G401.6 (cell line): Measurements from ENCODE around the gene LAMA2.
"Not testable (repeated sequence)": the region's sequence is repeated elsewhere in the genome, so short reads cannot be mapped to it uniquely, and the experiment has no call there.

Source experiments
- FAIRE-seq: peaks from 2 replicates; lab custom pipeline; 2012; peaks lifted over from hg19 to GRCh38; lab: Jason Lieb, UNC

LAMA2 gene

GRCh38 chr6:129130959-129131681 is 248.2 kb downstream of the LAMA2 start:
- no peak for FAIRE-seq

- FAIRE-seq: no peak
Observed at GRCh38 chr6:129133770-129134192, 250.8 kb downstream of the LAMA2 start.

- no peak for FAIRE-seq
Observed at GRCh38 chr6:129134535-129134934, 251.6 kb downstream of the LAMA2 start.

- FAIRE-seq: no peak
Observed at GRCh38 chr6:129135451-129135850, 252.5 kb downstream of the LAMA2 start.

- no peak for FAIRE-seq
Observed at GRCh38 chr6:129136751-129137150, 253.8 kb downstream of the LAMA2 start.

- no peak for FAIRE-seq
Observed at GRCh38 chr6:129138739-129139405, 255.9 kb downstream of the LAMA2 start.

GRCh38 chr6:129140526-129140925 is 257.6 kb downstream of the LAMA2 start:
- no peak for FAIRE-seq

GRCh38 chr6:129141499-129141898 is 258.6 kb downstream of the LAMA2 start:
- FAIRE-seq: no peak

- no peak for FAIRE-seq
Observed at GRCh38 chr6:129146902-129147301, 264.0 kb downstream of the LAMA2 start.

- no peak for FAIRE-seq
Observed at GRCh38 chr6:129150507-129150906, 267.6 kb downstream of the LAMA2 start.

GRCh38 chr6:129153257-129153656 is 270.3 kb downstream of the LAMA2 start:
- FAIRE-seq: no peak

GRCh38 chr6:129159242-129159641 is 276.3 kb downstream of the LAMA2 start:
- not testable (repeated sequence) for FAIRE-seq

- FAIRE-seq: no peak
Observed at GRCh38 chr6:129162605-129163004, 279.7 kb downstream of the LAMA2 start.

GRCh38 chr6:129163551-129163950 is 280.6 kb downstream of the LAMA2 start:
- no peak for FAIRE-seq

GRCh38 chr6:129164032-129164431 is 281.1 kb downstream of the LAMA2 start:
- FAIRE-seq: no peak

- not testable (repeated sequence) for FAIRE-seq
Observed at GRCh38 chr6:129172279-129172995, 289.5 kb downstream of the LAMA2 start.

- no peak for FAIRE-seq
Observed at GRCh38 chr6:129175066-129175465, 292.1 kb downstream of the LAMA2 start.

- no peak for FAIRE-seq
Observed at GRCh38 chr6:129177801-129178200, 294.9 kb downstream of the LAMA2 start.

- FAIRE-seq: no peak
Observed at GRCh38 chr6:129179283-129179682, 296.3 kb downstream of the LAMA2 start.

GRCh38 chr6:129181001-129181400 is 298.1 kb downstream of the LAMA2 start:
- FAIRE-seq: no peak

- no peak for FAIRE-seq
Observed at GRCh38 chr6:129183187-129183591, 300.3 kb downstream of the LAMA2 start.

GRCh38 chr6:129183681-129184301 is 300.9 kb downstream of the LAMA2 start:
- no peak for FAIRE-seq

- FAIRE-seq: no peak
Observed at GRCh38 chr6:129184324-129184723, 301.4 kb downstream of the LAMA2 start.
